Hepatocyte (in vitro differentiated cells): ENCODE measurements around the gene MBD3L4. TPM values are rescaled to one million over a fixed set of nuclear protein-coding genes. Genes with fewer than 3 reads are reported as not detected.
"Not testable (repeated sequence)": the region's sequence is repeated elsewhere in the genome, so short reads cannot be mapped to it uniquely, and the experiment has no call there.

Experiments
- DNase-seq: peaks from one replicate; pipeline ENCODE4 v3.0.0-alpha.2; 2016; ENCODE audit warnings: low spot score
- H2AFZ ChIP-seq: fragments of 200-600 bp; sonication (generic); 2 replicates; pipeline ENCODE4 v1.6.0; 2016; ENCODE audit warnings: antibody characterized with exemption, mild to moderate bottlenecking
- H3K27ac ChIP-seq: fragments of 200-600 bp; sonication (generic); 2 replicates; pipeline ENCODE4 v1.5.1; 2016; ENCODE audit warnings: mild to moderate bottlenecking
- H3K27me3 ChIP-seq: fragments of 200-600 bp; sonication (generic); 2 replicates; pipeline ENCODE4 v1.6.1; 2016
- H3K36me3 ChIP-seq: fragments of 200-600 bp; sonication (generic); replicated peaks from 2 replicates; pipeline ENCODE4 v1.5.1; 2016; ENCODE audit warnings: low read depth; ENCODE audit not compliant: insufficient read depth
- H3K4me1 ChIP-seq: fragments of 200-600 bp; sonication (generic); 2 replicates; pipeline ENCODE4 v1.5.1; 2016; ENCODE audit warnings: mild to moderate bottlenecking, moderate library complexity; ENCODE audit not compliant: insufficient read depth
- H3K4me2 ChIP-seq: fragments of 200-600 bp; sonication (generic); 2 replicates; pipeline ENCODE4 v1.6.0; 2016
- H3K4me3 ChIP-seq: fragments of 200-600 bp; sonication (generic); 2 replicates; pipeline ENCODE4 v1.5.1; 2016; ENCODE audit warnings: mild to moderate bottlenecking
- H3K79me2 ChIP-seq: fragments of 200-600 bp; sonication (generic); 2 replicates; pipeline ENCODE4 v1.6.0; 2017; ENCODE audit warnings: mild to moderate bottlenecking
- H3K9me2 ChIP-seq: fragments of 200-600 bp; sonication (generic); replicated peaks from 2 replicates; pipeline ENCODE4 v1.6.0; 2017; ENCODE audit warnings: mild to moderate bottlenecking; ENCODE audit not compliant: insufficient read depth
- H3K9me3 ChIP-seq: fragments of 200-600 bp; sonication (generic); 2 replicates; pipeline ENCODE4 v1.5.1; 2016; ENCODE audit warnings: low read depth, mild to moderate bottlenecking
- H4K20me1 ChIP-seq: fragments of 200-600 bp; sonication (generic); 2 replicates; pipeline ENCODE4 v1.6.0; 2016; ENCODE audit warnings: mild to moderate bottlenecking; ENCODE audit not compliant: insufficient read depth, poor library complexity, severe bottlenecking
- WGBS: methylation state at CpG from one replicate; pipeline ENCODE4 v1.1.6; 2016; ENCODE audit warnings: low lambda C conversion rate; ENCODE audit errors: missing lambda C conversion rate; 5-methylcytosine and 5-hydroxymethylcytosine counted together
- polyA plus RNA-seq: library from polyadenylated mRNA; unstranded; fragments of >200 nt; fragmentation: Nextera tagmentation; extraction: Ambion mirVana; gene quantifications from 2 replicates; pipeline ENCODE4 v1.2.1, GENCODE V29; 2016
- total RNA-seq: library from RNA; depleted of rRNA; stranded (reverse); fragments of >200 nt; gene quantifications from 2 replicates; pipeline ENCODE4 v1.2.3, GENCODE V29; 2014

Gene MBD3L4
- total and polyA plus RNA-seq, 2 experiments from 2014 or later, result not detected

- not testable (repeated sequence) for H3K4me3 ChIP-seq
Observed at GRCh38 chr19:7056371-7056770, 16.4 kb upstream of the MBD3L4 start.

GRCh38 chr19:7055679-7056078 lies 15.7 kb upstream of the MBD3L4 start:
- H3K9me2 ChIP-seq, H2AFZ ChIP-seq: not testable (repeated sequence)

More at GRCh38 chr19:7056371-7056770, 16.4 kb upstream of the MBD3L4 start:
- not testable (repeated sequence) for H3K79me2 ChIP-seq, H4K20me1 ChIP-seq, H3K27ac ChIP-seq, H3K27me3 ChIP-seq, H3K9me2 ChIP-seq, H3K4me1 ChIP-seq, H3K36me3 ChIP-seq, H3K9me3 ChIP-seq, H2AFZ ChIP-seq, H3K4me2 ChIP-seq, DNase-seq
- WGBS, result 75% methylated on average over 6 of the region's 16 CpGs

GRCh38 chr19:7054635-7055368 lies 14.8 kb upstream of the MBD3L4 start:
- not testable (repeated sequence) for H3K9me2 ChIP-seq, H3K4me1 ChIP-seq, DNase-seq, H2AFZ ChIP-seq, H3K79me2 ChIP-seq, H4K20me1 ChIP-seq, H3K4me2 ChIP-seq, H3K36me3 ChIP-seq, H3K27ac ChIP-seq, H3K9me3 ChIP-seq, H3K4me3 ChIP-seq, H3K27me3 ChIP-seq
- WGBS, result 91% methylated on average over 13 of the region's 14 CpGs

More at GRCh38 chr19:7055679-7056078, 15.7 kb upstream of the MBD3L4 start:
- not testable (repeated sequence) for H3K4me1 ChIP-seq, H3K27ac ChIP-seq, H3K4me3 ChIP-seq, H3K79me2 ChIP-seq, H3K9me3 ChIP-seq, H3K27me3 ChIP-seq, H4K20me1 ChIP-seq, H3K36me3 ChIP-seq, H3K4me2 ChIP-seq, DNase-seq
- WGBS, result 87% methylated on average over 14 of the region's 14 CpGs

- H3K4me3 ChIP-seq, H2AFZ ChIP-seq, H3K9me2 ChIP-seq, H4K20me1 ChIP-seq, DNase-seq, H3K36me3 ChIP-seq, H3K27me3 ChIP-seq, H3K79me2 ChIP-seq, H3K9me3 ChIP-seq, H3K4me2 ChIP-seq, H3K4me1 ChIP-seq, H3K27ac ChIP-seq: not testable (repeated sequence)
- 93% methylated on average over 7 of the region's 7 CpGs for WGBS
Observed at GRCh38 chr19:7052896-7053295, 12.9 kb upstream of the MBD3L4 start.

GRCh38 chr19:7051421-7051820 lies 11.4 kb upstream of the MBD3L4 start:
- not testable (repeated sequence) for H3K79me2 ChIP-seq, H3K4me3 ChIP-seq, H3K4me2 ChIP-seq, H3K4me1 ChIP-seq, H4K20me1 ChIP-seq, H3K36me3 ChIP-seq, DNase-seq, H3K9me3 ChIP-seq, H3K27me3 ChIP-seq, H2AFZ ChIP-seq, H3K27ac ChIP-seq, H3K9me2 ChIP-seq
- 93% methylated on average over 3 of the region's 5 CpGs for WGBS

GRCh38 chr19:7049021-7049420 lies 9.0 kb upstream of the MBD3L4 start, which contains the start of gene MBD3L2:
Gene MBD3L2 (plus strand): TSS chr19:7049321. CDS start chr19:7049374, 53 bp downstream.
- not testable (repeated sequence) for H3K4me2 ChIP-seq, H3K79me2 ChIP-seq, H3K4me3 ChIP-seq, H3K9me3 ChIP-seq, DNase-seq, H4K20me1 ChIP-seq, H3K27ac ChIP-seq, H3K36me3 ChIP-seq, H3K9me2 ChIP-seq, H3K27me3 ChIP-seq, H2AFZ ChIP-seq, H3K4me1 ChIP-seq
- no CpG with 5 or more reads among the region's 7 CpGs for WGBS

- H4K20me1 ChIP-seq, H3K4me2 ChIP-seq, H3K27ac ChIP-seq, H2AFZ ChIP-seq, H3K9me3 ChIP-seq, H3K79me2 ChIP-seq, H3K4me3 ChIP-seq, H3K4me1 ChIP-seq, H3K36me3 ChIP-seq, DNase-seq, H3K9me2 ChIP-seq, H3K27me3 ChIP-seq: not testable (repeated sequence)
- WGBS, result no CpG with 5 or more reads among the region's 2 CpGs
Observed at GRCh38 chr19:7041563-7041962, 1.6 kb upstream of the MBD3L4 start.

GRCh38 chr19:7030278-7030677 lies 9.7 kb downstream of the MBD3L4 start, which contains the start of gene MBD3L5:
Gene MBD3L5 (plus strand): TSS chr19:7030578. CDS start chr19:7030612, 34 bp downstream.
- not testable (repeated sequence) for DNase-seq, H3K4me1 ChIP-seq, H3K27me3 ChIP-seq, H3K36me3 ChIP-seq, H4K20me1 ChIP-seq, H3K27ac ChIP-seq, H3K4me2 ChIP-seq, H3K4me3 ChIP-seq, H2AFZ ChIP-seq, H3K79me2 ChIP-seq, H3K9me2 ChIP-seq, H3K9me3 ChIP-seq
- no CpG with 5 or more reads among the region's 9 CpGs for WGBS

- no CpG with 5 or more reads among the region's 1 CpG for WGBS
Observed at GRCh38 chr19:7028790-7029189, 11.2 kb downstream of the MBD3L4 start.

More at GRCh38 chr19:7028790-7029189, 11.2 kb downstream of the MBD3L4 start:
- H3K4me3 ChIP-seq, H3K4me1 ChIP-seq, H3K4me2 ChIP-seq, H3K9me2 ChIP-seq, H3K27ac ChIP-seq, DNase-seq, H3K27me3 ChIP-seq, H4K20me1 ChIP-seq, H3K9me3 ChIP-seq, H2AFZ ChIP-seq, H3K79me2 ChIP-seq, H3K36me3 ChIP-seq: not testable (repeated sequence)
